ENCODE data around the gene LRFN2. TPM values are rescaled to one million over a fixed set of nuclear protein-coding genes. Genes with fewer than 3 reads are reported as not detected.

Gene LRFN2
- total RNA-seq, 1 experiment from 2014 or later = not detected

GRCh38 chr6:40586369-40587201, 579 bp downstream of the LRFN2 start:
- DNase-seq (ENCODE audit: low read depth) = no peak

- DNase-seq (ENCODE audit: low read depth) = no peak
Observed at GRCh38 chr6:40585651-40586269, 1.4 kb downstream of the LRFN2 start.

GRCh38 chr6:40585223-40585622, 1.9 kb downstream of the LRFN2 start:
- no peak for DNase-seq (ENCODE audit: low read depth)

GRCh38 chr6:40584741-40585140, 2.4 kb downstream of the LRFN2 start:
- DNase-seq (ENCODE audit: low read depth) = no peak

GRCh38 chr6:40583709-40584108, 3.5 kb downstream of the LRFN2 start:
- no peak for DNase-seq (ENCODE audit: low read depth)

- no peak for DNase-seq (ENCODE audit: low read depth)
Observed at GRCh38 chr6:40582892-40583291, 4.3 kb downstream of the LRFN2 start.

- DNase-seq (ENCODE audit: low read depth) = no peak
Observed at GRCh38 chr6:40579101-40579500, 8.1 kb downstream of the LRFN2 start.

- no peak for DNase-seq (ENCODE audit: low read depth)
Observed at GRCh38 chr6:40577672-40578071, 9.5 kb downstream of the LRFN2 start.

GRCh38 chr6:40573221-40573620, 13.9 kb downstream of the LRFN2 start:
- DNase-seq (ENCODE audit: low read depth) = no peak

GRCh38 chr6:40569162-40569910, 17.8 kb downstream of the LRFN2 start:
- no peak for DNase-seq (ENCODE audit: low read depth)

GRCh38 chr6:40568062-40568708, 19.0 kb downstream of the LRFN2 start:
- no peak for DNase-seq (ENCODE audit: low read depth)

GRCh38 chr6:40563111-40563510, 24.1 kb downstream of the LRFN2 start:
- DNase-seq (ENCODE audit: low read depth) = no peak

- no peak for DNase-seq (ENCODE audit: low read depth)
Observed at GRCh38 chr6:40559056-40559455, 28.1 kb downstream of the LRFN2 start.

- no peak for DNase-seq (ENCODE audit: low read depth)
Observed at GRCh38 chr6:40558102-40558501, 29.1 kb downstream of the LRFN2 start.

GRCh38 chr6:40556881-40557280, 30.3 kb downstream of the LRFN2 start:
- no peak for DNase-seq (ENCODE audit: low read depth)

- no peak for DNase-seq (ENCODE audit: low read depth)
Observed at GRCh38 chr6:40556023-40556422, 31.1 kb downstream of the LRFN2 start.

GRCh38 chr6:40555092-40555491, 32.1 kb downstream of the LRFN2 start:
- DNase-seq (ENCODE audit: low read depth) = peak; percentile 24

GRCh38 chr6:40552941-40553340, 34.2 kb downstream of the LRFN2 start:
- DNase-seq (ENCODE audit: low read depth) = no peak

- DNase-seq (ENCODE audit: low read depth) = no peak
Observed at GRCh38 chr6:40551966-40552505, 35.1 kb downstream of the LRFN2 start.

GRCh38 chr6:40550202-40551101, 36.7 kb downstream of the LRFN2 start:
- DNase-seq (ENCODE audit: low read depth) = peak; percentile 36

Measured in HT1080 (cell line).